ENCODE measurements around the gene LRRN4.

GRCh38 chr20:6045566-6045965, 8.3 kb downstream of the LRRN4 start:
- TF ChIP-seq PKNOX1 (IDR thresholded peaks at IDR 0.05) (no peak), FOXK2 (IDR thresholded peaks at IDR 0.05) (no peak), SP1 (IDR thresholded peaks at IDR 0.05) (no peak), ZNF384 (IDR thresholded peaks at IDR 0.05) (no peak), TARDBP (IDR thresholded peaks at IDR 0.05) (no peak), ELF4 (IDR thresholded peaks at IDR 0.05) (no peak), SUZ12 (IDR thresholded peaks at IDR 0.05) (no peak), LEF1 (IDR thresholded peaks at IDR 0.05; ENCODE audit: borderline replicate concordance) (no peak)

Measured in HEK293T (cell line).